CD14-positive monocyte (primary cell): Measurements from ENCODE around the gene BRD3OS. TPM values are rescaled to one million over a fixed set of nuclear protein-coding genes. Genes with fewer than 3 reads are reported as not detected.

Source experiments
- DNase-seq, 3 donors: peaks; one replicate each; pipeline ENCODE4 v3.0.0-alpha.2; 2011 to 2022
- H2AFZ ChIP-seq: 2 replicates; pipeline ENCODE4 v1.6.0; 2012; ENCODE audit warnings: mild to moderate bottlenecking, low read depth, low read length, inconsistent platforms; ENCODE audit not compliant: insufficient read depth, poor library complexity, severe bottlenecking
- H3K27ac ChIP-seq, 2 donors: 1 replicate in 1 of 2; 2 replicates in 1 of 2; pipeline ENCODE4 v1.5.1; 2012 to 2013; ENCODE audit warnings: low read length in 2 of 2, control low read depth in 1 of 2, inconsistent platforms in 1 of 2, low read depth in 1 of 2, mild to moderate bottlenecking in 1 of 2
- H3K27me3 ChIP-seq, 2 donors: one replicate each; pipeline versions ENCODE4 v1.6.0 to v1.6.1; 2011 to 2013; ENCODE audit warnings: low read length in 2 of 2; ENCODE audit not compliant: control insufficient read depth in 2 of 2, insufficient read depth in 2 of 2
- H3K36me3 ChIP-seq, 2 donors: replicated peaks in 1 of 2; 1 replicate in 1 of 2; 2 replicates in 1 of 2; pipeline versions ENCODE4 v1.5.1 to v1.6.1; 2012 to 2013; ENCODE audit warnings: low read length in 2 of 2, control low read depth in 1 of 2, inconsistent platforms in 1 of 2, mild to moderate bottlenecking in 1 of 2; ENCODE audit not compliant: insufficient read depth in 2 of 2, control insufficient read depth in 1 of 2
- H3K4me1 ChIP-seq, 2 donors: 1 replicate in 1 of 2; 2 replicates in 1 of 2; pipeline versions ENCODE4 v1.5.1 to v1.6.1; 2012 to 2013; ENCODE audit warnings: low read length in 2 of 2, control low read depth in 1 of 2, inconsistent platforms in 1 of 2, mild to moderate bottlenecking in 1 of 2, moderate library complexity in 1 of 2; ENCODE audit not compliant: insufficient read depth in 2 of 2, control insufficient read depth in 1 of 2
- H3K4me2 ChIP-seq: replicated peaks from 2 replicates; pipeline ENCODE3; 2012; ENCODE audit warnings: low read length, moderate library complexity, mild to moderate bottlenecking; ENCODE audit not compliant: poor library complexity, severe bottlenecking; ENCODE audit errors: extremely low read depth
- H3K4me3 ChIP-seq, 3 experiments: fragments of 200-600 bp in 1 of 3; sonication (generic) in 1 of 3; replicated peaks in 1 of 3; 1 replicate in 2 of 3; 2 replicates in 1 of 3; pipeline ENCODE4 v1.5.1; 2011 to 2013; ENCODE audit warnings: low read length in 3 of 3, mild to moderate bottlenecking in 3 of 3, control low read depth in 2 of 3, low read depth in 2 of 3, inconsistent platforms in 1 of 3, moderate library complexity in 1 of 3
- H3K79me2 ChIP-seq: 2 replicates; pipeline ENCODE4 v1.6.0; 2012; ENCODE audit warnings: mild to moderate bottlenecking, control low read depth, inconsistent platforms, low read length, moderate library complexity; ENCODE audit not compliant: insufficient read depth
- H3K9ac ChIP-seq: 2 replicates; pipeline ENCODE4 v1.6.0; 2017; ENCODE audit warnings: low read length, mild to moderate bottlenecking; ENCODE audit not compliant: insufficient read depth, poor library complexity, severe bottlenecking
- H3K9me3 ChIP-seq, 2 donors: replicated peaks in 1 of 2; 1 replicate in 1 of 2; 2 replicates in 1 of 2; pipeline versions ENCODE4 v1.5.1 to v1.6.1; 2012 to 2013; ENCODE audit warnings: low read length in 2 of 2, control low read depth in 1 of 2; ENCODE audit not compliant: control insufficient read depth in 1 of 2, insufficient read depth in 1 of 2
- H4K20me1 ChIP-seq: 2 replicates; pipeline ENCODE4 v1.6.0; 2012; ENCODE audit warnings: mild to moderate bottlenecking, low read length, control low read depth, moderate library complexity; ENCODE audit not compliant: insufficient read depth
- H3K27ac Mint-ChIP-seq, 7 donors: one replicate each; pipeline ENCODE4 v1.8.0; 2020; ENCODE audit warnings: mild to moderate bottlenecking in 7 of 7, mixed read lengths in 7 of 7, moderate library complexity in 6 of 7, inconsistent platforms in 2 of 7
- H3K27me3 Mint-ChIP-seq, 3 donors: one replicate each; pipeline ENCODE4 v1.8.0; 2021 to 2022; ENCODE audit warnings: low read depth in 3 of 3, mild to moderate bottlenecking in 3 of 3, mixed read lengths in 3 of 3, moderate library complexity in 3 of 3, inconsistent platforms in 1 of 3
- H3K36me3 Mint-ChIP-seq, 2 donors: one replicate each; pipeline ENCODE4 v1.8.0; 2020; ENCODE audit warnings: mixed read lengths in 2 of 2, inconsistent platforms in 1 of 2, mild to moderate bottlenecking in 1 of 2
- H3K4me1 Mint-ChIP-seq: one replicate; pipeline ENCODE4 v1.8.0; 2020; ENCODE audit warnings: mild to moderate bottlenecking, mixed read lengths
- H3K4me3 Mint-ChIP-seq, 2 donors: one replicate each; pipeline ENCODE4 v1.8.0; 2020; ENCODE audit warnings: mild to moderate bottlenecking in 2 of 2, mixed read lengths in 2 of 2, moderate library complexity in 1 of 2
- H3K9me3 Mint-ChIP-seq, 7 donors: one replicate each; pipeline ENCODE4 v1.8.0; 2020 to 2022; ENCODE audit warnings: mixed read lengths in 7 of 7, mild to moderate bottlenecking in 6 of 7, moderate library complexity in 6 of 7, inconsistent platforms in 2 of 7
- WGBS: methylation state at CpG from one replicate; pipeline ENCODE4 v1.1.5; 2013; ENCODE audit warnings: missing lambda C conversion rate; ENCODE audit not compliant: insufficient coverage; 5-methylcytosine and 5-hydroxymethylcytosine counted together
- intact Hi-C, 2 donors: fragments of 100-400 bp; cut with micrococcal nuclease; formaldehyde crosslinking; loops; one replicate each; pipeline versions ENCODE4 v1.15.0 to v1.15.1; 2023
- polyA plus RNA-seq, 3 donors: library from polyadenylated mRNA; depleted of rRNA in 1 of 3; unstranded in 2 of 3; stranded (reverse) in 1 of 3; fragments of 300-500 nt in 2 of 3; fragments of >200 nt in 1 of 3; fragmentation: Illumina TruSeq in 2 of 3; gene quantifications; 1 replicate in 2 of 3; 2 replicates in 1 of 3; pipeline ENCODE4 v1.2.3, GENCODE V29; 2012 to 2021
- TF ChIP-seq, protein P1 (sequence below): fragments of 200-600 bp; IDR thresholded peaks from one replicate; pipeline ENCODE4 v1.8.0; 2022; ENCODE audit warnings: antibody characterized with exemption, mild to moderate bottlenecking

BRD3OS gene
- polyA plus RNA-seq, 3 donors: 2.9 to 6.8 (median 6.6) TPM

DNA sequence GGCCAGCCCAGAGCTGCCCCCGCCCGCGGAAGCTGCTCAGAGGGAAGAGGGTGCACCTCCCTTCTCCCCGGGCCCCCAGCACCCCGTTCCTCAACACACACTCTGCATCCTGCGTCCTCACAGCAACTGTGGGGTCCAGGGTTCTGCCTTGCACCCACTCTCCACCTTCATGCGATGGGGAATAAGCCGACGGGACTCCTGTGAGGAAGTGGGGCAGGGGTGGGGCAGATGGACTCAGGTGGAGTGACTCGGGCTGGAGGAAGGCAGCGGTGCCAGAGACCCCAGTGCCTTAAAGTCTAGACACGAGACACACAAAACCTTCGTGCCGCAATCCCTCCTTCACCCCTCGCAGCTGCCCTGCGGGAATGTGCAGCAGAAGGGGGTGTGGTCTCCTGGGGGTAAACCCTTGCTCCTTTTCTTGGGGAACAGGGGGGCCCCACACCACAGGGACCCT is 33.9 kb downstream of the BRD3OS start:
- Histone ChIP-seq H3K4me3 (peak overlapping the region in 1 of 3 experiments; percentile 67), H4K20me1 (peaks cover 100% of the 10 kb centered on the region), H3K79me2 (peaks cover 95% of the 10 kb centered on the region), H3K9me3 (no peaks in the 10 kb centered on the region), H3K27me3 (no peaks in the 10 kb centered on the region), H3K36me3 (peaks cover 0 to 16% of the 10 kb centered on the region in 2 donors), H3K4me1 (peaks cover 75 to 82% of the 10 kb centered on the region in 2 donors), H3K9ac (peak overlapping the region; percentile 47), H3K27ac (peak overlapping the region; percentile 67 to 79), H3K4me2 (peak overlapping the region; percentile 76), H2AFZ (no peak overlapping the region)
- no peak for DNase-seq
- Mint-ChIP-seq H3K9me3 (no peaks in the 10 kb centered on the region), H3K4me1 (peaks cover 76% of the 10 kb centered on the region), H3K36me3 (peaks cover 23 to 43% of the 10 kb centered on the region in 2 donors), H3K4me3 (peak overlapping the region in 1 of 2 donors; percentile 79), H3K27ac (peak overlapping the region in 5 of 7 donors; percentile 46 to 94 (median 87)), H3K27me3 (peaks cover 0 to 6% (median 3%) of the 10 kb centered on the region in 3 donors)
- no CpG with 5 or more reads among the region's 16 CpGs for WGBS
- TF ChIP-seq, protein P1, sequence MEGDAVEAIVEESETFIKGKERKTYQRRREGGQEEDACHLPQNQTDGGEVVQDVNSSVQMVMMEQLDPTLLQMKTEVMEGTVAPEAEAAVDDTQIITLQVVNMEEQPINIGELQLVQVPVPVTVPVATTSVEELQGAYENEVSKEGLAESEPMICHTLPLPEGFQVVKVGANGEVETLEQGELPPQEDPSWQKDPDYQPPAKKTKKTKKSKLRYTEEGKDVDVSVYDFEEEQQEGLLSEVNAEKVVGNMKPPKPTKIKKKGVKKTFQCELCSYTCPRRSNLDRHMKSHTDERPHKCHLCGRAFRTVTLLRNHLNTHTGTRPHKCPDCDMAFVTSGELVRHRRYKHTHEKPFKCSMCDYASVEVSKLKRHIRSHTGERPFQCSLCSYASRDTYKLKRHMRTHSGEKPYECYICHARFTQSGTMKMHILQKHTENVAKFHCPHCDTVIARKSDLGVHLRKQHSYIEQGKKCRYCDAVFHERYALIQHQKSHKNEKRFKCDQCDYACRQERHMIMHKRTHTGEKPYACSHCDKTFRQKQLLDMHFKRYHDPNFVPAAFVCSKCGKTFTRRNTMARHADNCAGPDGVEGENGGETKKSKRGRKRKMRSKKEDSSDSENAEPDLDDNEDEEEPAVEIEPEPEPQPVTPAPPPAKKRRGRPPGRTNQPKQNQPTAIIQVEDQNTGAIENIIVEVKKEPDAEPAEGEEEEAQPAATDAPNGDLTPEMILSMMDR: no peak
- intact Hi-C loops: loop anchor here in 1 of 2 donors (10.0 kb wide), 1 partner anchor 876 kb away; no protein-coding TSS in a partner anchor

DNA sequence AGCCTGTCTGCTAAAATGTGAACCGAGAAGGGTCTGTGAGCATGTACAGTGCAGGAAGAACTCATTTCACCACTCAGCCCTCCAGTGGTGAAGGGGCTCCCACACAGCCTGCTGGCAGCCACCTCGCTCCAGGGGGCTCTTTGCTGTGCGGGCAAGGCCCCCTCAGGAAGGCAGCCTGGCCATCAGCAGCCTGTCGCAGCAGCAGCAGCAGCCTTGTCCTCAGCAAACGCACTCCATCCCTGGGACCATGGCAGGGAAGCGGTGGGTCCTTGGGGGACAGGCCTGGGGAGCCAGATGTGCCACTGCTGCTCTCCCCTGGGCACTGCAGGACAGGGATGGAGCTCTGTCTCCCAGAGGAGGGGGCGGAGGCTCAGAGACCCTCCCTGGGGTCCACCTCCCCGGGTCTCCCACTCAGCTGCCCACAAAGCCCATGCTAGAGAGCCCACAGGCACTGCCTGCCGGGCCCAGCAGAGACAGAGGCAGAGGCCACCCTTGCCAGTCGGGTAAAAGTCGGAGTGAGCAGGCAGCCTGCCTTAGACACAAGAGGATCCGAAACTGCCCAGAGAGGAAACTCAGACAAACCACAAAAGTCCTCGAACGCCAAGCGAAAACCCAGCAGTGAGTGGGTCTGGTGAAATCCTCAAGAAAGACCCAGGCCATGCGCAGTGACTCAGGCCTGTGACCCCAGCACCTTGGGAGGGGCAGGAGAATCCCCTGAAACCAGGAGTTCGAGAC is 34.5 kb downstream of the BRD3OS start:
- Histone ChIP-seq H4K20me1 (peaks cover 100% of the 10 kb centered on the region), H3K36me3 (peaks cover 0 to 10% of the 10 kb centered on the region in 2 donors), H3K4me1 (peaks cover 80 to 87% of the 10 kb centered on the region in 2 donors), H3K9me3 (no peaks in the 10 kb centered on the region), H3K4me2 (peak overlapping the region; percentile 76), H3K9ac (peak overlapping the region; percentile 47), H3K27ac (peak overlapping the region; percentile 67 to 79), H3K4me3 (peak overlapping the region in 2 of 3 experiments; percentile 16 to 67), H3K27me3 (no peaks in the 10 kb centered on the region), H3K79me2 (peaks cover 95% of the 10 kb centered on the region), H2AFZ (no peak overlapping the region)
- intact Hi-C loops: loop anchor here (10.0 kb wide), 3 partner anchors 265 to 875 kb away; partner anchors contain the start of gene RXRA (in 1 of the 2)
- Mint-ChIP-seq H3K4me1 (peaks cover 81% of the 10 kb centered on the region), H3K36me3 (peaks cover 23 to 40% of the 10 kb centered on the region in 2 donors), H3K4me3 (peak overlapping the region; percentile 39 to 75), H3K27ac (peak overlapping the region; percentile 60 to 94 (median 92)), H3K9me3 (no peaks in the 10 kb centered on the region), H3K27me3 (peaks cover 0 to 5% (median 3%) of the 10 kb centered on the region in 3 donors)
- DNase-seq: peak; percentile 90 to 96 (median 95)
- TF ChIP-seq, protein P1: no peak
- WGBS: 22% methylated on average over 15 of the region's 17 CpGs
